Thyroid gland (tissue), 4 donors: Measurements from ENCODE around the gene REEP1. TPM values are rescaled to one million over a fixed set of nuclear protein-coding genes. Genes with fewer than 3 reads are reported as not detected.

Experiments used
- DNase-seq, 2 donors: peaks; one replicate each; pipeline ENCODE4 v3.0.0-alpha.2; 2019
- H3K27ac ChIP-seq, 3 donors: fragments of 200-600 bp; sonication (generic); 1 replicate in 2 of 3; 2 replicates in 1 of 3; pipeline ENCODE4 v1.5.1; 2016 to 2019; ENCODE audit warnings: mild to moderate bottlenecking in 1 of 3, moderate library complexity in 1 of 3
- H3K27me3 ChIP-seq: fragments of 200-600 bp; sonication (generic); one replicate; pipeline ENCODE4 v1.5.1; 2019
- H3K36me3 ChIP-seq, 2 donors: fragments of 200-600 bp; sonication (generic); one replicate each; pipeline ENCODE4 v1.5.1; 2016 to 2019
- H3K4me1 ChIP-seq, 2 donors: fragments of 200-600 bp; sonication (generic); one replicate each; pipeline ENCODE4 v1.5.1; 2017 to 2019
- H3K4me3 ChIP-seq, 3 donors: fragments of 200-600 bp; sonication (generic); replicated peaks in 1 of 3; 1 replicate in 2 of 3; 2 replicates in 1 of 3; pipeline ENCODE4 v1.5.1; 2016; ENCODE audit warnings: mild to moderate bottlenecking in 1 of 3
- H3K9me3 ChIP-seq: fragments of 200-600 bp; sonication (generic); one replicate; pipeline ENCODE4 v1.5.1; 2017
- CTCF ChIP-seq, 6 experiments: fragments of 200-600 bp in 3 of 6; fragments of 450-650 bp in 3 of 6; sonication (generic) in 3 of 6; IDR thresholded peaks; one replicate each; pipeline ENCODE4 v1.5.1; 2016 to 2019; ENCODE audit warnings: antibody characterized with exemption in 6 of 6, mild to moderate bottlenecking in 2 of 6, inconsistent platforms in 1 of 6, moderate library complexity in 1 of 6
- POLR2A ChIP-seq, 2 donors: fragments of 450-650 bp; IDR thresholded peaks; one replicate each; pipeline ENCODE4 v1.6.1; 2017; ENCODE audit warnings: antibody characterized with exemption in 2 of 2, mild to moderate bottlenecking in 2 of 2, moderate library complexity in 1 of 2
- WGBS, 2 donors: methylation state at CpG; one replicate each; pipeline ENCODE4 v1.1.5; 2017; 5-methylcytosine and 5-hydroxymethylcytosine counted together
- intact Hi-C: fragments of 100-400 bp; cut with DNase I; formaldehyde crosslinking; loops from one replicate; pipeline ENCODE4 v1.15.1; 2023
- microRNA-seq: library from miRNA; unstranded; fragments of <30 nt; microRNA quantifications from one replicate; pipeline ENCODE4, GENCODE V29; 2016
- small RNA-seq: library from RNA; depleted of rRNA; stranded (forward); fragments of <200 nt; gene quantifications from one replicate; pipeline ENCODE3, GENCODE V24; 2016
- total RNA-seq, 4 donors: library from RNA; depleted of rRNA; stranded (reverse); fragments of >200 nt; gene quantifications; one replicate each; pipeline ENCODE4 v1.2.3, GENCODE V29; 2016

REEP1 gene
- total RNA-seq, 4 donors from 2014 or later, result 2.5 to 7.1 (median 5.5) TPM

- Histone ChIP-seq H3K9me3 (no peaks in the 10 kb centered on the region), H3K27ac (no peak overlapping the region), H3K27me3 (no peaks in the 10 kb centered on the region), H3K4me1 (no peaks in the 10 kb centered on the region), H3K36me3 (peaks cover 20 to 25% of the 10 kb centered on the region in 2 donors), H3K4me3 (no peak overlapping the region)
- 80 to 83% methylated on average over 2 of the region's 2 CpGs for WGBS, 2 donors
- intact Hi-C loops, result no loop called here
- TF ChIP-seq CTCF (IDR thresholded peaks at IDR 0.05), result no peak
- TF ChIP-seq POLR2A (IDR thresholded peaks at IDR 0.05), result no peak
- DNase-seq, result no peak
Measured at GRCh38 chr2:86174445-86174844, 163.0 kb downstream of the REEP1 start.

- Histone ChIP-seq H3K27ac (no peak overlapping the region), H3K27me3 (no peaks in the 10 kb centered on the region), H3K4me3 (no peak overlapping the region), H3K36me3 (peaks cover 8 to 27% of the 10 kb centered on the region in 2 donors), H3K4me1 (no peaks in the 10 kb centered on the region), H3K9me3 (no peaks in the 10 kb centered on the region)
- no peak for DNase-seq
- TF ChIP-seq POLR2A (IDR thresholded peaks at IDR 0.05), result no peak
- no peak for TF ChIP-seq CTCF (IDR thresholded peaks at IDR 0.05)
- intact Hi-C loops, result no loop called here
- 45 to 48% methylated on average over 2 of the region's 2 CpGs for WGBS, 2 donors
Measured at GRCh38 chr2:86172610-86173009, 164.8 kb downstream of the REEP1 start.

GRCh38 chr2:86171295-86171694 lies 166.1 kb downstream of the REEP1 start:
- peaks cover 8 to 29% of the 10 kb centered on the region in 2 donors for H3K36me3 ChIP-seq
- TF ChIP-seq POLR2A (IDR thresholded peaks at IDR 0.05), result no peak
- no peak for TF ChIP-seq CTCF (IDR thresholded peaks at IDR 0.05)
- H3K27me3 ChIP-seq, result no peaks in the 10 kb centered on the region
- 90 to 91% methylated on average over 3 of the region's 3 CpGs for WGBS, 2 donors
- intact Hi-C loops, result no loop called here
- H3K27ac ChIP-seq, result no peak overlapping the region
- H3K4me1 ChIP-seq, result no peaks in the 10 kb centered on the region
- H3K4me3 ChIP-seq, result no peak overlapping the region
- no peaks in the 10 kb centered on the region for H3K9me3 ChIP-seq
- DNase-seq, result no peak

- Histone ChIP-seq H3K27me3 (no peaks in the 10 kb centered on the region), H3K27ac (no peak overlapping the region), H3K9me3 (no peaks in the 10 kb centered on the region), H3K36me3 (peaks cover 8 to 37% of the 10 kb centered on the region in 2 donors), H3K4me1 (no peaks in the 10 kb centered on the region), H3K4me3 (no peak overlapping the region)
- WGBS, 2 donors, result 96% methylated on average over 4 of the region's 4 CpGs
- no peak for DNase-seq
- intact Hi-C loops, result no loop called here
- TF ChIP-seq POLR2A (IDR thresholded peaks at IDR 0.05) (no peak), CTCF (IDR thresholded peaks at IDR 0.05) (no peak)
Measured at GRCh38 chr2:86170449-86170848, 167.0 kb downstream of the REEP1 start.

Small RNA genes lying within 50 kb of the gene (microRNA-seq; reads per million reads assigned to microRNA genes)
- not detected for gene MIR4779

Small RNA genes lying within 50 kb of the gene (small RNA-seq; reads per million reads assigned to genes)
- gene MIR4779 (not detected), gene RF00096 (not detected), gene RF00413 (not detected)

Other genes with a start within 250 kb of the REEP1 start
- gene POLR1A, start 231.7 kb downstream of the REEP1 start, total RNA-seq, result 10 to 100 TPM; 13.5 to 32.6 (median 24.1) TPM
- 100 to 1,000 TPM in 3 of 4 donors, 10 to 100 TPM in 1; 91.4 to 522 (median 160) TPM for gene PTCD3, start 231.4 kb downstream of the REEP1 start, total RNA-seq
- 10 to 100 TPM; 54.0 to 88.2 (median 67.1) TPM for gene IMMT, start 142.2 kb downstream of the REEP1 start, total RNA-seq
- 10 to 100 TPM; 18.3 to 46.9 (median 26.3) TPM for gene MRPL35, start 138.2 kb downstream of the REEP1 start, total RNA-seq
- 10 to 100 TPM; 39.5 to 60.9 (median 51.1) TPM for gene KDM3A, start 103.7 kb upstream of the REEP1 start, total RNA-seq
- 100 to 1,000 TPM in 3 of 4 donors, 10 to 100 TPM in 1; 86.8 to 124 (median 108) TPM for gene CHMP3, start 225.8 kb upstream of the REEP1 start, total RNA-seq